ENCODE results near the gene TGFB1. TPM values are rescaled to one million over a fixed set of nuclear protein-coding genes. Genes with fewer than 3 reads are reported as not detected.

Gene TGFB1
- polyA plus RNA-seq, 1 donor (not counting 4 experiments of a cell fraction or from before 2014, with no cell fraction given) = 5.8 TPM

GRCh38 chr19:41320568-41320967 lies 33.2 kb downstream of the TGFB1 start:
- H3K27ac ChIP-seq (ENCODE audit: control insufficient read depth, insufficient read depth, low read length) = no peak overlapping the region
- H4K20me1 ChIP-seq (ENCODE audit: control insufficient read depth, extremely low read depth, insufficient read depth, low read length) = peaks cover 3% of the 10 kb centered on the region
- H3K36me3 ChIP-seq (ENCODE audit: control insufficient read depth in 2 of 2, extremely low read depth in 1 of 2, insufficient read depth in 2 of 2, low read length in 2 of 2) = peaks cover 35 to 37% of the 10 kb centered on the region in 2 experiments
- H3K4me1 ChIP-seq (ENCODE audit: control insufficient read depth, extremely low read depth, insufficient read depth, low read length) = no peaks in the 10 kb centered on the region
- no peak overlapping the region for H2AFZ ChIP-seq (ENCODE audit: control insufficient read depth, low read length)
- H3K27me3 ChIP-seq (ENCODE audit: control insufficient read depth, extremely low read depth, insufficient read depth, low read length) = no peaks in the 10 kb centered on the region
- H3K9me1 ChIP-seq (ENCODE audit: control insufficient read depth, extremely low read depth, insufficient read depth, low read length) = no peaks in the 10 kb centered on the region
- no peak overlapping the region for H3K4me3 ChIP-seq (ENCODE audit: control insufficient read depth in 2 of 3, extremely low read depth in 1 of 3, insufficient read depth in 2 of 3, low read depth in 1 of 3, low read length in 3 of 3)
- no peak for FAIRE-seq
- TF ChIP-seq CTCF (optimal IDR thresholded peaks at IDR 0.05 in 1 of 3, IDR thresholded peaks at IDR 0.05 in 1 of 3, conservative IDR thresholded peaks at IDR 0.05 in 1 of 3; ENCODE audit: extremely low read depth in 1 of 3, insufficient read depth in 2 of 3, low read length in 3 of 3) = no peak
- no peak for TF ChIP-seq EZH2 (IDR thresholded peaks at IDR 0.05; ENCODE audit: low read length)
- peaks cover 2% of the 10 kb centered on the region for H3K79me2 ChIP-seq (ENCODE audit: control insufficient read depth, insufficient read depth, low read length)
- no peak overlapping the region for H3K9ac ChIP-seq (ENCODE audit: control insufficient read depth, extremely low read depth, insufficient read depth, low read length)
- dilution Hi-C loops (cut with MboI; ENCODE audit: extremely low pct_ligation_motif_present, low sequenced_read_pairs) = no loop called here
- no peaks in the 10 kb centered on the region for H3K9me3 ChIP-seq (ENCODE audit: control insufficient read depth, low read depth, low read length)
- no peak overlapping the region for H3K4me2 ChIP-seq (ENCODE audit: control insufficient read depth, extremely low read depth, insufficient read depth, low read depth, low read length)
- DNase-seq (ENCODE audit: low read depth, low spot score) = no peak

- Histone ChIP-seq H4K20me1 (ENCODE audit: control insufficient read depth, extremely low read depth, insufficient read depth, low read length) (peaks cover 3% of the 10 kb centered on the region), H3K4me3 (ENCODE audit: control insufficient read depth in 2 of 3, extremely low read depth in 1 of 3, insufficient read depth in 2 of 3, low read depth in 1 of 3, low read length in 3 of 3) (no peak overlapping the region), H3K9me1 (ENCODE audit: control insufficient read depth, extremely low read depth, insufficient read depth, low read length) (no peaks in the 10 kb centered on the region), H2AFZ (ENCODE audit: control insufficient read depth, low read length) (no peak overlapping the region), H3K79me2 (ENCODE audit: control insufficient read depth, insufficient read depth, low read length) (peaks cover 2% of the 10 kb centered on the region), H3K4me1 (ENCODE audit: control insufficient read depth, extremely low read depth, insufficient read depth, low read length) (no peaks in the 10 kb centered on the region), H3K27ac (ENCODE audit: control insufficient read depth, insufficient read depth, low read length) (no peak overlapping the region), H3K9me3 (ENCODE audit: control insufficient read depth, low read depth, low read length) (no peaks in the 10 kb centered on the region), H3K4me2 (ENCODE audit: control insufficient read depth, extremely low read depth, insufficient read depth, low read depth, low read length) (no peak overlapping the region), H3K36me3 (ENCODE audit: control insufficient read depth in 2 of 2, extremely low read depth in 1 of 2, insufficient read depth in 2 of 2, low read length in 2 of 2) (peaks cover 35 to 37% of the 10 kb centered on the region in 2 experiments), H3K9ac (ENCODE audit: control insufficient read depth, extremely low read depth, insufficient read depth, low read length) (no peak overlapping the region), H3K27me3 (ENCODE audit: control insufficient read depth, extremely low read depth, insufficient read depth, low read length) (no peaks in the 10 kb centered on the region)
- FAIRE-seq = no peak
- dilution Hi-C loops (cut with MboI; ENCODE audit: extremely low pct_ligation_motif_present, low sequenced_read_pairs) = no loop called here
- no peak for DNase-seq (ENCODE audit: low read depth, low spot score)
- no peak for TF ChIP-seq EZH2 (IDR thresholded peaks at IDR 0.05; ENCODE audit: low read length)
- TF ChIP-seq CTCF (optimal IDR thresholded peaks at IDR 0.05 in 1 of 3, IDR thresholded peaks at IDR 0.05 in 1 of 3, conservative IDR thresholded peaks at IDR 0.05 in 1 of 3; ENCODE audit: extremely low read depth in 1 of 3, insufficient read depth in 2 of 3, low read length in 3 of 3) = no peak
Measured at GRCh38 chr19:41320185-41320518, 33.6 kb downstream of the TGFB1 start.
